ENCODE measurements around the gene PPP6R2. TPM values are rescaled to one million over a fixed set of nuclear protein-coding genes. Genes with fewer than 3 reads are reported as not detected.

Gene PPP6R2
- total and polyA plus RNA-seq, 9 of the 15 experiments (the other 6 are each of a cell fraction or from before 2014, with no cell fraction given): 0.32 to 39.8 (median 21.4) TPM

DNA sequence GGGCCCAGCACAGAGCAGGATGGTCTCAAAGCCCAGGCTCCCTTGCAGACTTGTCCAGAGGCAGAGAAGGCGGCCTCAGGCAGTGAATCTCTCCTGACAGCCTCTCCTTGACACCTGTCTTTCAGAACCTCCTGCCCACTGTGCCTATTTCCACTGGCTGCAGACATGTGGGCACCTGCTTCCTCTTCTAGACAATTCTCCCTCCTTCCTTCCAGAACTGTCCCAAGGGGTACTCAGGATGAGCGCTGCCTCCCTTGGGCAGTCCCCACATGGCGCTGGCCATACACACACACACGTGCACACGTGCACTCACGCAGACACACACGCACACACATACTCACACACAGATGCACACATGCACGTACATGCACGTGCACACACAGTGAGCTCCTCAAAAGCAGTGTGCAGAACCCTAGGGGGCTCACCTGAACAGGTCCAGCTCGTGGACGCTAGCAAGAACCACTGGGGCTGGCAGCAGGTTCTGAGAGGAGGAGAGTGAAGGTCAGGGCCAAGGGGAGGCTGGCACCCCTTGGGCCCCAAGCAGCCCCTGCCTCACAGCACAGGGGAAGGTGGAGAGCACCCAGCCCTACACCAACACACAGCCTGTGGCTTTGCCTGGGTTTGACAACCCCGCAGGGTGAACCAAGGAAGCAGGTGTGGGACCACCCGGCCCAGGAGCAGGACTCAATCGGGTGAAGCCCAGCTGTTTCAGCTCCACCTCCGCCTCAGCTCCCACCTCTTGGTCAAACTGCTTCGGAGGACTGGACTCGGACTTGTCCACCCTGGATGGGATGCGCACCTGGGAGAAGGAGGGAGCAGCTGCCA, 27.6 kb upstream of the PPP6R2 start:
- no TSS peak for BruUV-seq (replicated peaks)
- intact Hi-C loops (cut with micrococcal nuclease): no loop called here
- no peak overlapping the region for H3K4me3 ChIP-seq
- no peaks in the 10 kb centered on the region for H3K27me3 ChIP-seq (ENCODE audit: control insufficient read depth in 2 of 2, insufficient read depth in 2 of 2, low read length in 2 of 2)
- H3K9me3 ChIP-seq (replicated peaks; ENCODE audit: control insufficient read depth, insufficient read depth, low read depth, low read length): no peaks in the 10 kb centered on the region
- H3K27ac ChIP-seq (ENCODE audit: extremely low read depth, low read depth, low read length): no peak overlapping the region
- H3K9ac ChIP-seq (ENCODE audit: insufficient read depth in 1 of 2, low read depth in 2 of 2, low read length in 2 of 2): peak overlapping the region in 1 of 2 experiments; percentile 88; a peak in 2 of 4 replicates
- H3K4me2 ChIP-seq (ENCODE audit: insufficient read depth, low read length): no peak overlapping the region
- H3K4me1 ChIP-seq (replicated peaks in 1 of 2; ENCODE audit: control insufficient read depth in 2 of 2, insufficient read depth in 2 of 2, low read length in 2 of 2): peaks cover 27 to 85% of the 10 kb centered on the region in 2 experiments; a peak in 4 of 5 replicates
- ATAC-seq: no peak
- ChIA-PET CTCF (ENCODE audit: low intra/inter-chr PET ratio) (no interaction called here), POLR2A (no interaction called here)
- DNase-seq (ENCODE audit: extremely low read depth in 1 of 4, low spot score in 3 of 4): no peak
- 87% methylated on average over 13 of the region's 18 CpGs for whole genome bisulfite sequencing (ENCODE audit: insufficient coverage, low coverage, missing lambda C conversion rate)
- no peak overlapping the region for H2AFZ ChIP-seq (ENCODE audit: low read depth, low read length)
- H3K9me1 ChIP-seq (ENCODE audit: control insufficient read depth, insufficient read depth, low read length): no peaks in the 10 kb centered on the region
- no peaks in the 10 kb centered on the region for H4K20me1 ChIP-seq (replicated peaks; ENCODE audit: control insufficient read depth, insufficient read depth, low read length)
- no peaks in the 10 kb centered on the region for H3K36me3 ChIP-seq (ENCODE audit: control insufficient read depth, insufficient read depth, low read length)
- in situ Hi-C loops (cut with MboI): no loop called here
- FAIRE-seq: no peak
- no peaks in the 10 kb centered on the region for H3K79me2 ChIP-seq (ENCODE audit: control insufficient read depth, insufficient read depth, low read length)
- TF ChIP-seq TSC22D4 (tag; IDR thresholded peaks at IDR 0.05) (no peak), THRAP3 (IDR thresholded peaks at IDR 0.05; ENCODE audit: borderline replicate concordance) (no peak), MCM5 (IDR thresholded peaks at IDR 0.05; ENCODE audit: low read depth) (no peak)
- TF ChIP-seq, protein P1, sequence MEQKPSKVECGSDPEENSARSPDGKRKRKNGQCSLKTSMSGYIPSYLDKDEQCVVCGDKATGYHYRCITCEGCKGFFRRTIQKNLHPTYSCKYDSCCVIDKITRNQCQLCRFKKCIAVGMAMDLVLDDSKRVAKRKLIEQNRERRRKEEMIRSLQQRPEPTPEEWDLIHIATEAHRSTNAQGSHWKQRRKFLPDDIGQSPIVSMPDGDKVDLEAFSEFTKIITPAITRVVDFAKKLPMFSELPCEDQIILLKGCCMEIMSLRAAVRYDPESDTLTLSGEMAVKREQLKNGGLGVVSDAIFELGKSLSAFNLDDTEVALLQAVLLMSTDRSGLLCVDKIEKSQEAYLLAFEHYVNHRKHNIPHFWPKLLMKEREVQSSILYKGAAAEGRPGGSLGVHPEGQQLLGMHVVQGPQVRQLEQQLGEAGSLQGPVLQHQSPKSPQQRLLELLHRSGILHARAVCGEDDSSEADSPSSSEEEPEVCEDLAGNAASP (IDR thresholded peaks at IDR 0.05): no peak
- TF ChIP-seq, protein P2, sequence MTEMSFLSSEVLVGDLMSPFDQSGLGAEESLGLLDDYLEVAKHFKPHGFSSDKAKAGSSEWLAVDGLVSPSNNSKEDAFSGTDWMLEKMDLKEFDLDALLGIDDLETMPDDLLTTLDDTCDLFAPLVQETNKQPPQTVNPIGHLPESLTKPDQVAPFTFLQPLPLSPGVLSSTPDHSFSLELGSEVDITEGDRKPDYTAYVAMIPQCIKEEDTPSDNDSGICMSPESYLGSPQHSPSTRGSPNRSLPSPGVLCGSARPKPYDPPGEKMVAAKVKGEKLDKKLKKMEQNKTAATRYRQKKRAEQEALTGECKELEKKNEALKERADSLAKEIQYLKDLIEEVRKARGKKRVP (CRISPR knock-in tag; IDR thresholded peaks at IDR 0.05): no peak
- TF ChIP-seq, protein P3, sequence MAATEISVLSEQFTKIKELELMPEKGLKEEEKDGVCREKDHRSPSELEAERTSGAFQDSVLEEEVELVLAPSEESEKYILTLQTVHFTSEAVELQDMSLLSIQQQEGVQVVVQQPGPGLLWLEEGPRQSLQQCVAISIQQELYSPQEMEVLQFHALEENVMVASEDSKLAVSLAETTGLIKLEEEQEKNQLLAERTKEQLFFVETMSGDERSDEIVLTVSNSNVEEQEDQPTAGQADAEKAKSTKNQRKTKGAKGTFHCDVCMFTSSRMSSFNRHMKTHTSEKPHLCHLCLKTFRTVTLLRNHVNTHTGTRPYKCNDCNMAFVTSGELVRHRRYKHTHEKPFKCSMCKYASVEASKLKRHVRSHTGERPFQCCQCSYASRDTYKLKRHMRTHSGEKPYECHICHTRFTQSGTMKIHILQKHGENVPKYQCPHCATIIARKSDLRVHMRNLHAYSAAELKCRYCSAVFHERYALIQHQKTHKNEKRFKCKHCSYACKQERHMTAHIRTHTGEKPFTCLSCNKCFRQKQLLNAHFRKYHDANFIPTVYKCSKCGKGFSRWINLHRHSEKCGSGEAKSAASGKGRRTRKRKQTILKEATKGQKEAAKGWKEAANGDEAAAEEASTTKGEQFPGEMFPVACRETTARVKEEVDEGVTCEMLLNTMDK (IDR thresholded peaks at IDR 0.05; ENCODE audit: borderline replicate concordance, insufficient read depth, low read depth, low read length, poor library complexity, severe bottlenecking): no peak
